Activated T-cell treated with anti-CD3 and anti-CD28 coated beads for 48 hours (primary cell): ENCODE measurements around the gene ZYG11B.
"Not testable (repeated sequence)": the region's sequence is repeated elsewhere in the genome, so short reads cannot be mapped to it uniquely, and the experiment has no call there.

ENCODE experiments used
- DNase-seq: peaks from one replicate; pipeline ENCODE4 v3.0.0-alpha.2; 2020; ENCODE audit warnings: low read depth

ZYG11B gene

GRCh38 chr1:52707927-52708655 lies 18.2 kb upstream of the ZYG11B start:
- no peak for DNase-seq

- no peak for DNase-seq
Measured at GRCh38 chr1:52709016-52709415, 17.2 kb upstream of the ZYG11B start.

- no peak for DNase-seq
Measured at GRCh38 chr1:52713590-52713989, 12.7 kb upstream of the ZYG11B start.

GRCh38 chr1:52715296-52715695 lies 11.0 kb upstream of the ZYG11B start:
- not testable (repeated sequence) for DNase-seq

- DNase-seq = no peak
Measured at GRCh38 chr1:52723260-52723659, 3.0 kb upstream of the ZYG11B start.

- no peak for DNase-seq
Measured at GRCh38 chr1:52725903-52726264, 369 bp upstream of the ZYG11B start.

GRCh38 chr1:52727114-52727586 lies 897 bp downstream of the ZYG11B start:
- DNase-seq = no peak

GRCh38 chr1:52727956-52728656 lies 1.9 kb downstream of the ZYG11B start:
- no peak for DNase-seq

GRCh38 chr1:52733368-52733767 lies 7.1 kb downstream of the ZYG11B start:
- DNase-seq = no peak

GRCh38 chr1:52735371-52735770 lies 9.1 kb downstream of the ZYG11B start:
- not testable (repeated sequence) for DNase-seq

- DNase-seq = no peak
Measured at GRCh38 chr1:52738148-52738547, 11.9 kb downstream of the ZYG11B start.

GRCh38 chr1:52738893-52739292 lies 12.6 kb downstream of the ZYG11B start:
- no peak for DNase-seq

- DNase-seq = no peak
Measured at GRCh38 chr1:52739699-52740467, 13.6 kb downstream of the ZYG11B start.

GRCh38 chr1:52741259-52741658 lies 15.0 kb downstream of the ZYG11B start:
- DNase-seq = no peak

- no peak for DNase-seq
Measured at GRCh38 chr1:52746189-52746588, 19.9 kb downstream of the ZYG11B start.

GRCh38 chr1:52747450-52747849 lies 21.2 kb downstream of the ZYG11B start:
- no peak for DNase-seq

- no peak for DNase-seq
Measured at GRCh38 chr1:52748119-52748518, 21.9 kb downstream of the ZYG11B start.

GRCh38 chr1:52749496-52749895 lies 23.2 kb downstream of the ZYG11B start:
- DNase-seq = not testable (repeated sequence)

- DNase-seq = not testable (repeated sequence)
Measured at GRCh38 chr1:52750139-52750538, 23.9 kb downstream of the ZYG11B start.

GRCh38 chr1:52751589-52752483 lies 25.6 kb downstream of the ZYG11B start:
- DNase-seq = no peak

GRCh38 chr1:52752484-52752826 lies 26.2 kb downstream of the ZYG11B start:
- DNase-seq = no peak

- no peak for DNase-seq
Measured at GRCh38 chr1:52753169-52753568, 26.9 kb downstream of the ZYG11B start.
